ENCODE measurements around the gene BAMBI. TPM values are rescaled to one million over a fixed set of nuclear protein-coding genes. Genes with fewer than 3 reads are reported as not detected.
A peak's percentile ranks its signal among the peaks of the same experiment; 100 is the strongest.

Gene BAMBI
- total RNA-seq (1 to 10 TPM; 2.3 to 7.9 (median 3.5) TPM), polyA plus RNA-seq (1 to 10 TPM; 3.7 to 7.6 TPM)

DNA sequence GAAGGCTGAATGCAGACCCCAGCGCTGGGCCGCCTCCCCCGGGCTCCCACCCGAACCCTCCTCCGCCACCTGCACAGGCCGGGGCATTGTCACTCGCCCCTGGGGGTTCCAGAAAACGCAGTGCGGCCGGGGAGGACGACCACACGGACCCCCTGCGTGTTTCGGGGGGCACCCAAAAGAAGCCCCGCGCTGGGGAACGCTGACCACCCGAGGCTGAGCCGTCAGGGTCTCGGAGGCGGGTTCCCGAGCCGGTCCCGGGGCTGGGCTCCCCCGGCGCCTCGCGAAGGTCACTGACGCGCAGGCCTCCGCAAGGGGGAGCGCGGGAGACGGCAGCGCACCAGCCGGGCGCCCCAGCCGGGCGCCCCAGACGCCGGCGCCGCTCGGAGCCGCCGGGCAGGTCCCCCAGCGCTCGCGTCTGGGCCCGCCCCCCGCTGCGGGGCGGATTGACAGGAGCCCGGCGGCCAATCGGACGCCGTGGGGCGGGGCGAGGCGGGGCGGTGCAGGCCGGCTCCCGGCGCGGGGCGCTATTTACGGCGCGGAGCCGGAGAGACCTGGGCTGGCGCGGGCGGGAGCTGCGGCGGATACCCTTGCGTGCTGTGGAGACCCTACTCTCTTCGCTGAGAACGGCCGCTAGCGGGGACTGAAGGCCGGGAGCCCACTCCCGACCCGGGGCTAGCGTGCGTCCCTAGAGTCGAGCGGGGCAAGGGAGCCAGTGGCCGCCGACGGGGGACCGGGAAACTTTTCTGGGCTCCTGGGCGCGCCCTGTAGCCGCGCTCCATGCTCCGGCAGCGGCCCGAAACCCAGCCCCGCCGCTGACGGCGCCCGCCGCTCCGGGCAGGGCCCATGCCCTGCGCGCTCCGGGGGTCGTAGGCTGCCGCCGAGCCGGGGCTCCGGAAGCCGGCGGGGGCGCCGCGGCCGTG, at the start of gene BAMBI:
Gene BAMBI, plus strand, starts transcription at position 554 of the 920 bp plus-strand sequence. CDS start 377 bp downstream, outside the sequence.
- Histone ChIP-seq H3K9me3 (no peaks in the 10 kb centered on the region), H3K4me3 (peak within 1 kb of the TSS; percentile 71 to 94 (median 82)), H3K27me3 (peaks cover 0 to 10% (median 0%) of the 10 kb centered on the region in 4 donors), H3K27ac (peak within 1 kb of the TSS in 3 of 4 donors; percentile 68 to 79 (median 69)), H3K4me1 (no peaks in the 10 kb centered on the region), H3K36me3 (no peaks in the 10 kb centered on the region)
- DNase-seq (peak; percentile 88 to 98 (median 93)), ATAC-seq (peak; percentile 95 to 98 (median 98)), FAIRE-seq (no peak)
- intact Hi-C loops (cut with DNase I), result loop anchor here in 1 of 3 donors (5.0 kb wide), 1 partner anchor 455 kb away; no protein-coding TSS in a partner anchor
- peak; percentile 21 to 57 (median 53) for TF ChIP-seq CTCF (IDR thresholded peaks at IDR 0.05)
- 1% methylated on average over 83 to 120 of the region's 120 CpGs for WGBS, 2 donors

GRCh38 chr10:28628184-28628893, 49.0 kb upstream of the BAMBI start:
- ATAC-seq, result peak; percentile 92 to 98 (median 95)
- intact Hi-C loops (cut with DNase I), result no loop called here
- 21 to 28% methylated on average over 15 of the region's 15 CpGs for WGBS, 2 donors
- Histone ChIP-seq H3K9me3 (no peaks in the 10 kb centered on the region), H3K36me3 (no peaks in the 10 kb centered on the region), H3K27me3 (no peaks in the 10 kb centered on the region), H3K4me3 (no peak overlapping the region), H3K27ac (no peak overlapping the region), H3K4me1 (no peaks in the 10 kb centered on the region)
- DNase-seq, result peak; percentile 57 to 90 (median 81)
- TF ChIP-seq CTCF (IDR thresholded peaks at IDR 0.05), result peak; percentile 64 to 83 (median 76)
- no peak for FAIRE-seq

DNA sequence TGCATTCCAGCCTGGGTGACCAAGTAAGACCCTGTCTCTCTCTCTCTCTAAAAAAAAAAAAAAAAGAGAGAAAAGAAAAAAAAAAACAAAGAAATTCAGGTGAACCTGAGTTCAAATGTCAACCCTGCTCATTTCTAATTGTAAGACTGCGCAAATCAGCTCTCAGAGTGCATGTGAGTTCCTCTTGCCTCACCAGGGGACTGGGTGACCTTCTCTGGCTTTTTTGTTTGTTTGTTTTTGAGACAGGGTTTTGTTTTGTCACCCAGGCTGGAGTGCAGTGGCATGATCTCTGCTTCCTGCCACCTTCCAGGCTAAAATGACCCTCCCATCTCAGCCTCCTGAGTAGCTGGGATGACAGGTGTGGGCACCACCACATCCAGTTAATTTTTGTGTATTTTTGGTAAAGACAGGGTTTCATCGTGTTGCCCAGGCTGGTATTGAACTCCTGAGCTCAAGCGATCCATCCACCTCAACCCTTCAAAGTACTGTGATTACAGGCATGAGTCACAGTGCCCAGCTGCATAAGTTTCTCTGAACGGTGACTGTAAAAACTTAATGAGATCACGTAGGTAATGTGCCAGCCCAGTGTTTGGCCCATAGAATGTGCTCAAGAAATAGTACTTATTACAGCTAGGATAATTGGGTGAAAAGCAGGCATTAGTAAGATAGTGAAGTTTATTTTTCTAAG, 45.3 kb upstream of the BAMBI start:
- DNase-seq (no peak), ATAC-seq (no peak), FAIRE-seq (no peak)
- WGBS, 2 donors, result 77 to 78% methylated on average over 5 of the region's 5 CpGs
- Histone ChIP-seq H3K36me3 (no peaks in the 10 kb centered on the region), H3K27me3 (no peaks in the 10 kb centered on the region), H3K4me3 (no peak overlapping the region), H3K27ac (no peak overlapping the region), H3K9me3 (no peaks in the 10 kb centered on the region), H3K4me1 (no peaks in the 10 kb centered on the region)
- intact Hi-C loops (cut with DNase I), result loop anchor here in 1 of 3 donors (10.0 kb wide), 1 partner anchor 673 kb away; no protein-coding TSS in a partner anchor
- TF ChIP-seq CTCF (IDR thresholded peaks at IDR 0.05), result no peak

DNA sequence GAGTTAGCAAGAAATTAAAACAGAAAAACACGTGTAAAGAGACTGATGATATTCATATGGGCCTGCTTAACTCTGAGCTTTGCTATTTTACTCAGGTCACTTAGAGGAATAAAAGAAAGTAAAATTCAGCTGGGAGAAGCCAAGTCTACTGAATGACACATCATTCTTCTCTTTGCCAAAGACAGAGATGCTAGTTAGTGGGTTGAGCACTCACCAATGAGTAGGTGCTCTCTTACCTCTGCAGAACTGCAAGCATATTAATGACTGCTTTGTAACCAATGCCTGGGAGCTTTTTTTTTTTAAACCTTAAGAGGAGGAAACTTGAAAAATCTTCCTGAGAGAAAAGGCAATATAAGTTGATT, 44.8 kb upstream of the BAMBI start:
- no peak for DNase-seq
- 75 to 93% methylated on average over 1 of the region's 1 CpG for WGBS, 2 donors
- intact Hi-C loops (cut with DNase I), result loop anchor here in 1 of 3 donors (10.0 kb wide), 1 partner anchor 672 kb away; no protein-coding TSS in a partner anchor
- Histone ChIP-seq H3K27me3 (no peaks in the 10 kb centered on the region), H3K36me3 (no peaks in the 10 kb centered on the region), H3K4me1 (no peaks in the 10 kb centered on the region), H3K4me3 (no peak overlapping the region), H3K27ac (no peak overlapping the region), H3K9me3 (no peaks in the 10 kb centered on the region)
- TF ChIP-seq CTCF (IDR thresholded peaks at IDR 0.05), result no peak
- no peak for FAIRE-seq
- ATAC-seq, result no peak

Measured in pancreas (tissue), 10 donors.